Keratinocyte (primary cell): ENCODE data around the gene SAMD4B. TPM values are rescaled to one million over a fixed set of nuclear protein-coding genes. Genes with fewer than 3 reads are reported as not detected.

Experiments
- DNase-seq: peaks from one replicate; pipeline ENCODE4 v3.0.0-alpha.2; 2011; ENCODE audit warnings: low read depth, missing footprints, low spot score
- FAIRE-seq: peaks from 2 replicates; lab custom pipeline; 2011; peaks lifted over from hg19 to GRCh38; lab: Jason Lieb, UNC
- H2AFZ ChIP-seq: 2 replicates; pipeline ENCODE4 v1.6.0; 2012; ENCODE audit warnings: low read length, control low read depth, inconsistent platforms; ENCODE audit not compliant: control insufficient read depth
- H3K27ac ChIP-seq: 2 replicates; pipeline ENCODE4 v1.5.1; 2011; ENCODE audit warnings: low read length; ENCODE audit not compliant: control insufficient read depth, insufficient read depth
- H3K27me3 ChIP-seq: 3 replicates; pipeline ENCODE4 v1.6.0; 2011; ENCODE audit warnings: low read length; ENCODE audit not compliant: control insufficient read depth, insufficient read depth; ENCODE audit errors: extremely low read depth
- H3K36me3 ChIP-seq, 2 experiments: 2 replicates in 1 of 2; 3 replicates in 1 of 2; pipeline ENCODE4 v1.5.1; 2011; ENCODE audit warnings: low read length in 2 of 2, mild to moderate bottlenecking in 1 of 2; ENCODE audit not compliant: control insufficient read depth in 2 of 2, insufficient read depth in 2 of 2; ENCODE audit errors: extremely low read depth in 1 of 2
- H3K4me1 ChIP-seq: 3 replicates; pipeline ENCODE4 v1.5.1; 2011; ENCODE audit warnings: low read length; ENCODE audit not compliant: control insufficient read depth, insufficient read depth; ENCODE audit errors: extremely low read depth
- H3K4me2 ChIP-seq: 3 replicates; pipeline ENCODE4 v1.6.0; 2011; ENCODE audit warnings: low read depth, low read length; ENCODE audit not compliant: control insufficient read depth, insufficient read depth; ENCODE audit errors: extremely low read depth
- H3K4me3 ChIP-seq, 3 experiments: fragments of 200-600 bp in 1 of 3; sonication (generic) in 1 of 3; 2 replicates in 2 of 3; 3 replicates in 1 of 3; pipeline ENCODE4 v1.5.1; 2011 to 2016; ENCODE audit warnings: low read length in 3 of 3, mild to moderate bottlenecking in 3 of 3, control low read depth in 2 of 3, inconsistent platforms in 1 of 3, low read depth in 1 of 3, mixed read lengths in 1 of 3, mixed run types in 1 of 3, moderate library complexity in 1 of 3; ENCODE audit not compliant: control insufficient read depth in 2 of 3, insufficient read depth in 2 of 3; ENCODE audit errors: extremely low read depth in 1 of 3
- H3K79me2 ChIP-seq: 2 replicates; pipeline ENCODE4 v1.6.0; 2012; ENCODE audit warnings: low read length; ENCODE audit not compliant: control insufficient read depth, insufficient read depth
- H3K9ac ChIP-seq: 3 replicates; pipeline ENCODE4 v1.6.0; 2011; ENCODE audit warnings: low read length; ENCODE audit not compliant: control insufficient read depth, insufficient read depth; ENCODE audit errors: extremely low read depth
- H3K9me1 ChIP-seq: 3 replicates; pipeline ENCODE4 v1.6.0; 2011; ENCODE audit warnings: low read length; ENCODE audit not compliant: control insufficient read depth, insufficient read depth; ENCODE audit errors: extremely low read depth
- H3K9me3 ChIP-seq: 2 replicates; pipeline ENCODE4 v1.5.1; 2012; ENCODE audit warnings: low read depth, low read length; ENCODE audit not compliant: control insufficient read depth
- H4K20me1 ChIP-seq: 3 replicates; pipeline ENCODE4 v1.6.0; 2011; ENCODE audit warnings: low read length; ENCODE audit not compliant: control insufficient read depth, insufficient read depth; ENCODE audit errors: extremely low read depth
- CTCF ChIP-seq, 3 experiments: IDR thresholded peaks in 1 of 3; conservative IDR thresholded peaks in 1 of 3; optimal IDR thresholded peaks in 1 of 3; 2 replicates in 2 of 3; 3 replicates in 1 of 3; pipeline versions ENCODE3 to v1.5.1; 2011; ENCODE audit warnings: low read length in 3 of 3, mild to moderate bottlenecking in 3 of 3, moderate library complexity in 2 of 3, control low read depth in 1 of 3, inconsistent platforms in 1 of 3; ENCODE audit not compliant: insufficient read depth in 2 of 3; ENCODE audit errors: extremely low read depth in 1 of 3
- EZH2 ChIP-seq: IDR thresholded peaks from one replicate; pipeline ENCODE4 v1.6.1; 2012; ENCODE audit warnings: inconsistent platforms, mild to moderate bottlenecking, low read length, moderate library complexity
- dilution Hi-C: fragments of 300-500 bp; cut with MboI; formaldehyde crosslinking; loops from one replicate; pipeline ENCODE4 v1.7.0; 2020; ENCODE audit warnings: low sequenced_read_pairs; ENCODE audit not compliant: extremely low pct_ligation_motif_present
- polyA plus RNA-seq, 5 experiments: library from polyadenylated mRNA; depleted of rRNA in 3 of 5; stranded (reverse) in 3 of 5; stranded (forward) in 1 of 5; unstranded in 1 of 5; fragments of >200 nt; gene quantifications; 1 replicate in 1 of 5; 2 replicates in 3 of 5; 3 replicates in 1 of 5; pipeline versions ENCODE4 v1.2.1 to v1.2.3, GENCODE V29; 2011 to 2012; ENCODE audit warnings: missing spikeins in 2 of 5, low read depth in 1 of 5, low replicate concordance in 1 of 5

Gene SAMD4B
- polyA plus RNA-seq, 1 donor (not counting 4 experiments of a cell fraction or from before 2014, with no cell fraction given), result 20.9 TPM

GRCh38 chr19:39356647-39357046 lies 14.4 kb downstream of the SAMD4B start:
- Histone ChIP-seq H3K27me3 (no peaks in the 10 kb centered on the region), H3K9me1 (no peaks in the 10 kb centered on the region), H3K4me3 (no peak overlapping the region), H3K4me2 (no peak overlapping the region), H3K27ac (no peak overlapping the region), H3K36me3 (peaks cover 27 to 49% of the 10 kb centered on the region in 2 experiments), H3K4me1 (no peaks in the 10 kb centered on the region), H2AFZ (no peak overlapping the region), H3K79me2 (no peaks in the 10 kb centered on the region), H4K20me1 (no peaks in the 10 kb centered on the region), H3K9ac (no peak overlapping the region), H3K9me3 (no peaks in the 10 kb centered on the region)
- dilution Hi-C loops, result no loop called here
- DNase-seq, result no peak
- no peak for TF ChIP-seq CTCF (optimal IDR thresholded peaks at IDR 0.05 in 1 of 3, IDR thresholded peaks at IDR 0.05 in 1 of 3, conservative IDR thresholded peaks at IDR 0.05 in 1 of 3; ENCODE audit: extremely low read depth in 1 of 3, insufficient read depth in 2 of 3, low read length in 3 of 3)
- TF ChIP-seq EZH2, result no peak
- FAIRE-seq, result no peak

DNA sequence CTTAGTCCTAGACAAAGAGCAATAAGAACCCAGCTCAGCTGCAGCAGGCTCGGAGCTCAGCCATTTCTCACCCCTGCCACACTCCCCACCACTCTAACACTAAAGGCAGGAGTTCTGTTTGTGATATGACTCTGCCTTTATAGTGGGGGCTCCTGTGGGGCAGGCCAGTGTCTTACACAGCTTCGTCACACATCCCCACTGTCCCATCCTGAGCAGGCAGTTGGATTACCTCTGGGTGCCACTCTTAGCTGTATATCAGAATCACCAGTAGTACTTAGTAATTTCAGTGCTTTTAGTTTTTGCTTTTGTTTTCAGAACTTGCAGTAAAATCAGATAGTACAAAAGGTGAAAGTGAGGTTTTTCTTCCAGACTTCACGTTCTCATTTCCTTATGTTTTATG lies 16.8 kb downstream of the SAMD4B start:
- Histone ChIP-seq H3K27me3 (no peaks in the 10 kb centered on the region), H3K9me3 (no peaks in the 10 kb centered on the region), H3K9ac (no peak overlapping the region), H2AFZ (no peak overlapping the region), H3K79me2 (no peaks in the 10 kb centered on the region), H3K27ac (no peak overlapping the region), H3K4me2 (no peak overlapping the region), H3K36me3 (peaks cover 26 to 57% of the 10 kb centered on the region in 2 experiments), H3K9me1 (peaks cover 3% of the 10 kb centered on the region), H3K4me1 (peaks cover 22% of the 10 kb centered on the region), H4K20me1 (no peaks in the 10 kb centered on the region), H3K4me3 (no peak overlapping the region)
- DNase-seq (no peak), FAIRE-seq (no peak)
- TF ChIP-seq EZH2 (no peak), CTCF (optimal IDR thresholded peaks at IDR 0.05 in 1 of 3, IDR thresholded peaks at IDR 0.05 in 1 of 3, conservative IDR thresholded peaks at IDR 0.05 in 1 of 3; ENCODE audit: extremely low read depth in 1 of 3, insufficient read depth in 2 of 3, low read length in 3 of 3) (no peak)
- dilution Hi-C loops, result no loop called here
